HEK293 (cell line): ENCODE results near the gene DSCAML1.

Source experiments
- CTCF ChIA-PET: fragments of 350-600 bp; formaldehyde crosslinking; extraction: SDS; loops from one replicate; lab custom pipeline; 2021; ENCODE audit warnings: antibody characterized with exemption; lab: Yijun Ruan, JAX
- POLR2A ChIA-PET: fragments of 300-600 bp; formaldehyde crosslinking; extraction: SDS; loops from one replicate; lab custom pipeline; 2020; ENCODE audit warnings: antibody characterized with exemption, inconsistent platforms; lab: Yijun Ruan, JAX
- H3K27ac ChIP-seq: fragments of 200-500 bp; sonication (Bioruptor generic); 2 replicates; pipeline ENCODE4 v1.5.1; 2014; ENCODE audit warnings: low read depth, low read length, control low read depth, inconsistent platforms; ENCODE audit errors: extremely low read depth
- H3K36me3 ChIP-seq, 2 experiments: fragments of 200-500 bp in 1 of 2; sonication (Bioruptor generic) in 1 of 2; 1 replicate in 1 of 2; 2 replicates in 1 of 2; pipeline ENCODE4 v1.5.1; 2014 to 2017; ENCODE audit warnings: inconsistent platforms in 2 of 2, low read length in 2 of 2; ENCODE audit not compliant: control insufficient read depth in 2 of 2, insufficient read depth in 1 of 2
- H3K4me1 ChIP-seq: fragments of 200-500 bp; sonication (Bioruptor generic); 2 replicates; pipeline ENCODE4 v1.5.1; 2014; ENCODE audit warnings: mild to moderate bottlenecking, low read length, inconsistent platforms; ENCODE audit not compliant: control insufficient read depth, insufficient read depth
- H3K4me3 ChIP-seq: 2 replicates; pipeline ENCODE4 v1.5.1; 2011; ENCODE audit warnings: low read depth, mild to moderate bottlenecking, control low read depth, low read length, moderate library complexity
- H3K9me3 ChIP-seq: fragments of 200-500 bp; sonication (Bioruptor generic); 2 replicates; pipeline ENCODE4 v1.5.1; 2014; ENCODE audit warnings: low read depth, low read length, inconsistent platforms; ENCODE audit not compliant: control insufficient read depth, insufficient read depth
- CTCF ChIP-seq: fragments of 450-650 bp; formaldehyde crosslinking; IDR thresholded peaks from 2 replicates; pipeline ENCODE4 v1.5.1; 2016; ENCODE audit warnings: missing biosample characterization, missing genetic modification characterization
- GLIS2 ChIP-seq: fragments of 450-650 bp; formaldehyde crosslinking; IDR thresholded peaks from 2 replicates; pipeline ENCODE4 v1.5.1; 2016; ENCODE audit warnings: missing biosample characterization, missing genetic modification characterization
- KLF7 ChIP-seq: fragments of 450-650 bp; formaldehyde crosslinking; IDR thresholded peaks from 2 replicates; pipeline ENCODE4 v1.5.1; 2016; ENCODE audit warnings: missing biosample characterization, missing genetic modification characterization, borderline replicate concordance
- PRDM1 ChIP-seq: fragments of 450-650 bp; formaldehyde crosslinking; IDR thresholded peaks from 2 replicates; pipeline ENCODE4; 2016; ENCODE audit warnings: missing biosample characterization, missing genetic modification characterization
- REST ChIP-seq: fragments of 450-650 bp; formaldehyde crosslinking; IDR thresholded peaks from 2 replicates; pipeline ENCODE4 v1.5.1; 2016; ENCODE audit warnings: missing biosample characterization, missing genetic modification characterization
- TSHZ1 ChIP-seq: fragments of 450-650 bp; formaldehyde crosslinking; IDR thresholded peaks from 2 replicates; pipeline ENCODE4 v1.5.1; 2016; ENCODE audit warnings: missing biosample characterization, missing genetic modification characterization, borderline replicate concordance
- ZBTB44 ChIP-seq: fragments of 450-650 bp; IDR thresholded peaks from 2 replicates; pipeline ENCODE4 v1.5.1; 2018; ENCODE audit warnings: missing biosample characterization, mild to moderate bottlenecking, missing genetic modification characterization
- ZNF157 ChIP-seq: fragments of 450-650 bp; formaldehyde crosslinking; IDR thresholded peaks from 2 replicates; pipeline ENCODE4 v1.5.1; 2016; ENCODE audit warnings: missing biosample characterization, missing genetic modification characterization
- ZNF19 ChIP-seq: fragments of 450-650 bp; formaldehyde crosslinking; IDR thresholded peaks from 2 replicates; pipeline ENCODE4; 2016; ENCODE audit warnings: missing biosample characterization, missing genetic modification characterization, low read depth
- ZNF202 ChIP-seq: fragments of 450-650 bp; formaldehyde crosslinking; IDR thresholded peaks from 2 replicates; pipeline ENCODE4 v1.5.1; 2016; ENCODE audit warnings: missing biosample characterization, missing genetic modification characterization, borderline replicate concordance
- ZNF214 ChIP-seq: fragments of 450-650 bp; formaldehyde crosslinking; IDR thresholded peaks from 2 replicates; pipeline ENCODE4 v1.5.1; 2017; ENCODE audit warnings: missing biosample characterization, mild to moderate bottlenecking, missing genetic modification characterization, borderline replicate concordance
- ZNF302 ChIP-seq: fragments of 450-650 bp; formaldehyde crosslinking; IDR thresholded peaks from 2 replicates; pipeline ENCODE4 v1.5.1; 2016; ENCODE audit warnings: missing biosample characterization, missing genetic modification characterization, low read depth
- ZNF366 ChIP-seq: fragments of 450-650 bp; formaldehyde crosslinking; conservative IDR thresholded peaks from 2 replicates; pipeline ENCODE4 v1.5.1; 2016; ENCODE audit warnings: missing biosample characterization, missing genetic modification characterization
- ZNF449 ChIP-seq: fragments of 450-650 bp; formaldehyde crosslinking; IDR thresholded peaks from 2 replicates; pipeline ENCODE4 v1.5.1; 2017; ENCODE audit warnings: missing biosample characterization, mild to moderate bottlenecking, missing genetic modification characterization, moderate library complexity
- ZNF830 ChIP-seq: fragments of 450-650 bp; IDR thresholded peaks from 2 replicates; pipeline ENCODE4 v1.5.0; 2018; ENCODE audit warnings: missing biosample characterization, missing genetic modification characterization, low read depth, mild to moderate bottlenecking, moderate library complexity
- ZSCAN16 ChIP-seq: fragments of 450-650 bp; formaldehyde crosslinking; IDR thresholded peaks from 2 replicates; pipeline ENCODE4 v1.5.1; 2016; ENCODE audit warnings: missing biosample characterization, missing genetic modification characterization
- ZSCAN18 ChIP-seq: fragments of 450-650 bp; formaldehyde crosslinking; IDR thresholded peaks from 2 replicates; pipeline ENCODE4 v1.5.1; 2016; ENCODE audit warnings: missing biosample characterization, missing genetic modification characterization
- ZSCAN23 ChIP-seq: fragments of 450-650 bp; formaldehyde crosslinking; IDR thresholded peaks from 2 replicates; pipeline ENCODE4 v1.5.1; 2016; ENCODE audit warnings: missing biosample characterization, missing genetic modification characterization

DSCAML1 gene

GRCh38 chr11:117612177-117612576 is 184.8 kb downstream of the DSCAML1 start:
- no peaks in the 10 kb centered on the region for H3K36me3 ChIP-seq
- H3K4me1 ChIP-seq, result no peaks in the 10 kb centered on the region
- POLR2A ChIA-PET, result no interaction called here
- H3K4me3 ChIP-seq, result no peak overlapping the region
- CTCF ChIA-PET, result interaction anchor here (0.6 kb wide), 1 partner anchor 186 kb away, joined by 4 read pairs; no protein-coding TSS in a partner anchor
- no peak overlapping the region for H3K27ac ChIP-seq
- TF ChIP-seq ZBTB44 (tag by site-specific recombination), result no peak
- no peak for TF ChIP-seq ZNF202 (tag by site-specific recombination)
- no peak for TF ChIP-seq ZNF302
- no peak for TF ChIP-seq REST (tag by site-specific recombination)
- TF ChIP-seq ZNF449 (tag by site-specific recombination), result no peak
- no peak for TF ChIP-seq ZNF830 (tag by site-specific recombination)
- TF ChIP-seq GLIS2 (tag by site-specific recombination), result no peak
- TF ChIP-seq ZNF19, result no peak
- TF ChIP-seq PRDM1 (tag by site-specific recombination), result no peak
- TF ChIP-seq ZNF366, result no peak
- TF ChIP-seq ZSCAN23, result no peak
- TF ChIP-seq ZSCAN18 (tag by site-specific recombination), result no peak
- no peak for TF ChIP-seq ZSCAN16 (tag by site-specific recombination)
- TF ChIP-seq ZNF214 (tag by site-specific recombination), result no peak
- TF ChIP-seq KLF7 (tag by site-specific recombination), result no peak
- TF ChIP-seq ZNF157 (tag by site-specific recombination), result no peak
- TF ChIP-seq TSHZ1 (tag by site-specific recombination), result no peak
- TF ChIP-seq CTCF (tag by site-specific recombination), result no peak
- no peaks in the 10 kb centered on the region for H3K9me3 ChIP-seq
